ENCODE measurements around the gene PTPRU.
A peak's percentile ranks its signal among the peaks of the same experiment; 100 is the strongest.
"Not testable (repeated sequence)": the region's sequence is repeated elsewhere in the genome, so short reads cannot be mapped to it uniquely, and the experiment has no call there.

The PTPRU gene

GRCh38 chr1:29235955-29236711 lies at the start of gene PTPRU:
Gene PTPRU, plus strand, starts transcription at chr1:29236522. Its CDS starts 123 bp downstream, at chr1:29236645.
- peak; percentile 66 for DNase-seq

- DNase-seq: no peak
These were observed 49.6 kb upstream of the PTPRU start for GRCh38 chr1:29186707-29187106.

- DNase-seq: no peak
These were observed 45.6 kb upstream of the PTPRU start for GRCh38 chr1:29190718-29191117.

GRCh38 chr1:29193879-29194455 lies 42.4 kb upstream of the PTPRU start:
- no peak for DNase-seq

- DNase-seq: peak; percentile 80
These were observed 40.4 kb upstream of the PTPRU start for GRCh38 chr1:29195881-29196291.

- DNase-seq: no peak
These were observed 39.3 kb upstream of the PTPRU start for GRCh38 chr1:29196863-29197589.

GRCh38 chr1:29197590-29197924 lies 38.8 kb upstream of the PTPRU start:
- DNase-seq: peak; percentile 38

- no peak for DNase-seq
These were observed 38.3 kb upstream of the PTPRU start for GRCh38 chr1:29197993-29198392.

- DNase-seq: no peak
These were observed 35.3 kb upstream of the PTPRU start for GRCh38 chr1:29200906-29201594.

- DNase-seq: no peak
These were observed 34.7 kb upstream of the PTPRU start for GRCh38 chr1:29201595-29202051.

GRCh38 chr1:29202053-29202452 lies 34.3 kb upstream of the PTPRU start:
- DNase-seq: no peak

GRCh38 chr1:29202584-29203340 lies 33.6 kb upstream of the PTPRU start:
- peak; percentile 85 for DNase-seq

GRCh38 chr1:29208442-29208841 lies 27.9 kb upstream of the PTPRU start:
- DNase-seq: no peak

- no peak for DNase-seq
These were observed 27.1 kb upstream of the PTPRU start for GRCh38 chr1:29209173-29209572.

GRCh38 chr1:29210278-29211085 lies 25.8 kb upstream of the PTPRU start:
- DNase-seq: no peak

GRCh38 chr1:29211086-29212030 lies 25.0 kb upstream of the PTPRU start:
- DNase-seq: no peak

GRCh38 chr1:29213055-29213454 lies 23.3 kb upstream of the PTPRU start:
- no peak for DNase-seq

GRCh38 chr1:29217633-29218032 lies 18.7 kb upstream of the PTPRU start:
- DNase-seq: no peak

- no peak for DNase-seq
These were observed 18.1 kb upstream of the PTPRU start for GRCh38 chr1:29218223-29218622.

GRCh38 chr1:29221296-29221695 lies 15.0 kb upstream of the PTPRU start:
- DNase-seq: no peak

- not testable (repeated sequence) for DNase-seq
These were observed 14.1 kb upstream of the PTPRU start for GRCh38 chr1:29222260-29222659.

Data from NCI-H1105 (cell line).